ENCODE data around the gene TRAPPC4.

GRCh38 chr11:119046489-119046888, 27.9 kb downstream of the TRAPPC4 start:
- no peak for TF ChIP-seq CTCF (IDR thresholded peaks at IDR 0.05)
- no peak for TF ChIP-seq POLR2A (IDR thresholded peaks at IDR 0.05)
